Effector memory CD4-positive, alpha-beta T cell (primary cell): Measurements from ENCODE around the gene PHACTR3.
"Not testable (repeated sequence)": the region's sequence is repeated elsewhere in the genome, so short reads cannot be mapped to it uniquely, and the experiment has no call there.

ENCODE experiments used
- DNase-seq, 3 donors: peaks; one replicate each; pipeline ENCODE4 v3.0.0-alpha.2; 2020
- H3K27ac ChIP-seq: 2 replicates; pipeline ENCODE4 v1.7.0; 2013; ENCODE audit warnings: mild to moderate bottlenecking, low read length, moderate library complexity; ENCODE audit not compliant: insufficient read depth, poor library complexity, severe bottlenecking
- H3K27me3 ChIP-seq: replicated peaks from 2 replicates; pipeline ENCODE4 v1.7.0; 2013; ENCODE audit warnings: mild to moderate bottlenecking, low read length; ENCODE audit not compliant: insufficient read depth, control insufficient read depth, poor library complexity, severe bottlenecking
- H3K36me3 ChIP-seq: 2 replicates; pipeline ENCODE4 v1.7.0; 2013; ENCODE audit warnings: mild to moderate bottlenecking, low read length, moderate library complexity; ENCODE audit not compliant: control insufficient read depth, insufficient read depth
- H3K4me1 ChIP-seq: 2 replicates; pipeline ENCODE4 v1.7.0; 2013; ENCODE audit warnings: low read length, mild to moderate bottlenecking; ENCODE audit not compliant: control insufficient read depth, insufficient read depth, poor library complexity, severe bottlenecking
- H3K4me3 ChIP-seq: 2 replicates; pipeline ENCODE4 v1.7.0; 2013; ENCODE audit warnings: low read length, low read depth, mild to moderate bottlenecking; ENCODE audit not compliant: insufficient read depth, poor library complexity, severe bottlenecking
- H3K9me3 ChIP-seq: 2 replicates; pipeline ENCODE4 v1.7.0; 2013; ENCODE audit warnings: mild to moderate bottlenecking, low read length, moderate library complexity; ENCODE audit not compliant: control insufficient read depth

PHACTR3 gene

DNA sequence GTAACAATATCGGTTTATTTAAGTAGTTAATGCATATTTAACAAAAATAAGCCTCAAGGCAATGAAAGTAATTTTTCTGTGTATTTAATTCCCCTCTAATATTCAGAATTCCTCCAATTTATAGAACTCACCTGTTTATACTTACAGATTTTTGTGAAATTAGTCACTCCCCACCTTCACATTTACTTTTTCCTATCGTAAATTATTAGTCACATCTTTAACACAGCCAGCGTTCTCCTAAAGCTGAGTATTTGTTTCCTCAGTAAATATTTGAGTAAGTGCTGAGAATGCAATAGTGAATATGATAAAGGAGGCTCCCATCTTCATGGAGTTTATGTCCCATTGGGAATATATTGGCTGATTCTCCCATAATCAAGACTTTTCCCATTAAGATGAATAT is 241.1 kb downstream of the PHACTR3 start:
- no peaks in the 10 kb centered on the region for H3K4me1 ChIP-seq
- H3K9me3 ChIP-seq, result no peaks in the 10 kb centered on the region
- H3K4me3 ChIP-seq, result no peak overlapping the region
- H3K27ac ChIP-seq, result no peak overlapping the region
- no peak for DNase-seq
- H3K27me3 ChIP-seq, result no peaks in the 10 kb centered on the region
- H3K36me3 ChIP-seq, result no peaks in the 10 kb centered on the region

DNA sequence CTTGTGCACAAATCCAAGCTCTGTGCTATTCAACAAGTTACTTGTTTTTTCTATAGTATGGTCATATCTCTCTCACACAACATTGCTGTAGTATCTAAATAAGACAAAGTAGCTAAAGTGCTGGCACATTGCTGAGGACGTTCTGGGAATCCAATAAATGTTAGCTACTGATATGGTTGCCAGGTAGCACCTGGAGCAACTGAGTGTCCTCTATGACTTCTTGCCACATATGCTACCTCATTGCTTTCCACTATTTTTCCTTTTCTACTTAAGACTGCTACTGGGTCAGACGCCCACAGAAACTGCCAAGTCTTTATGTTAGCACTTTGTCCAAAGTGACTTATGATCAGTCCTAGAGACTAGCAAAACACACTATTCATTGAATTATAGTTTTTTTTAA is 243.8 kb downstream of the PHACTR3 start:
- H3K36me3 ChIP-seq, result no peaks in the 10 kb centered on the region
- no peak for DNase-seq
- H3K9me3 ChIP-seq, result no peaks in the 10 kb centered on the region
- no peak overlapping the region for H3K4me3 ChIP-seq
- H3K27me3 ChIP-seq, result no peaks in the 10 kb centered on the region
- H3K27ac ChIP-seq, result no peak overlapping the region
- no peaks in the 10 kb centered on the region for H3K4me1 ChIP-seq

DNA sequence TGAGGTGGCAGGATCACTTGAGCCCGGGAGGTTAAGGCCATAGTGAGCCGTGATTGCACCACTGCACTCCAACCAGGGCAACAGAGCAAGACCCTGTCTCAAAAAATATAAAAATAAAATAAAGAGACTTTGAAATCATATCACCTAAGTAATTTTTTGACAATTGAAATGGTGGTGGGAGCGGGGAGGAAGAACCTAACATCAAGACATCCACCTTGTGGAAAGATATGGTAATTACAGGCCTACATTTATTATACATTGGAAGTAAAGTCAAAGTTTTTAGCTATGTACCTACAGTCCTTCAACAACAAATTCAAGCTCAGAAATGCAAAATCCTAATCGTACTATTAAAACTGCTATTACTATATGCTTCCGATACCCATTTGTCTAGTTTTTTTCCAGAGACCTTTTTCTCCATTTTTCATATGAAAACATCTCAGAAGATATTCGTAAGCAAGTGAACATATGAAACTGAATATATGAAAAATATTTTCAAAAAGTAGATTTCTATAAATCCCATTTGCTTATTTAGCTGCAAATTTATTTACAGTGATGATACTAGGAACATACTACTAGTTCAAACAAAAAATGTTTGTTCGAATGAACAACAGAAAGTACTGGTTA is 245.8 kb downstream of the PHACTR3 start:
- H3K36me3 ChIP-seq, result no peaks in the 10 kb centered on the region
- H3K4me1 ChIP-seq, result no peaks in the 10 kb centered on the region
- H3K4me3 ChIP-seq, result no peak overlapping the region
- H3K27me3 ChIP-seq, result no peaks in the 10 kb centered on the region
- DNase-seq, result no peak
- no peaks in the 10 kb centered on the region for H3K9me3 ChIP-seq
- no peak overlapping the region for H3K27ac ChIP-seq

DNA sequence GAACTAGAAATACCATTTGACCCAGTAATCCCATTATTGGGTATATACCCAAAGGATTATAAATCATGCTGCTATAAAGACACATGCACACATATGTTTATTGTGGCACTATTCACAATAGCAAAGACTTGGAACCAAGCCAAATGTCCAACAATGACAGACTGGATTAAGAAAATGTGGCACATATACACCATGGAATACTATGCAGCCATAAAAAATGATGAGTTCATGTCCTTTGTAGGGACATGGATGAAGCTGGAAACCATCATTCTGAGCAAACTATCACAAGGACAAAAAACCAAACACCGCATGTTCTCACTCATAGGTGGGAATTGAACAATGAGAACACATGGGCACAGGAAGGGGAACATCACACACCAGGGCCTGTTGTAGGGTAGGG is 252.2 kb downstream of the PHACTR3 start:
- not testable (repeated sequence) for H3K27me3 ChIP-seq, H3K9me3 ChIP-seq, H3K4me3 ChIP-seq, DNase-seq, H3K4me1 ChIP-seq, H3K36me3 ChIP-seq, H3K27ac ChIP-seq

DNA sequence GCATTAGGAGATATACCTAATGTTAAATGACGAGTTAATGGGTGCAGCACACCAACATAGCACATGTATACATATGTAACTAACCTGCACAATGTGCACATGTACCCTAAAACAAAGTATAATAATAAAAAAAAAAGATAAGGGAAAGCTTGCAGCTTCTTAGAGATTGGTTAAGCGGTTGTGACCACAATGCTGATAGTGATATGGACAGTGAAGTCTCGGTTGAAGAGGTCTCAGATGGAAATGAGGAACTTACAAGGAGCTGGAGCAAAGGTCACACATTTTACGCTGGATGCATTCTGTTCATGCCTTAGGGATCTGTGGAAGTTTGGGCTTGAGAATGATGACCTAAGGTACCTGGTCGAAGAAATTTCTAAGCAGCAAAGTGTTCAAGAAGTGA is 252.6 kb downstream of the PHACTR3 start:
- not testable (repeated sequence) for H3K4me3 ChIP-seq, DNase-seq, H3K27ac ChIP-seq, H3K36me3 ChIP-seq, H3K27me3 ChIP-seq, H3K4me1 ChIP-seq, H3K9me3 ChIP-seq

DNA sequence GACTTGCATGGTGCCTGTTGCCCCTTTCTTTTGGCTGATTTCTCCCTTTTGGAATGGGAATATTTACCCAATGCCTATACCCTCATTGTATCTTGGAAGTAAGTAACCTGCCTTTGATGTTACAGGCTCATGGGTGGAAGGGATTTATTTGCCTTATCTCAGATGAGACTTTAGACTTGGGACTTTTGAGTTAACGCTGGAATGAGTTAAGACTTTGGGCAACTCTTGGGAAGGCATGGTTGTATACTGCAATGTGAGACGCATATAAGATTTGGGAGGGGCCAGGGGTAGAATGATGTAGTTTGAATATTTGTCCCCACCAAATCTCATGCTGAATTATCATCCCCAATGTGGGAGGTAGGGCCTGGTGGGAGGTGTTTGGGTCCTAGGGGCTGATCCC is 253.6 kb downstream of the PHACTR3 start:
- no peaks in the 10 kb centered on the region for H3K9me3 ChIP-seq
- no peak for DNase-seq
- H3K36me3 ChIP-seq, result no peaks in the 10 kb centered on the region
- H3K27me3 ChIP-seq, result no peaks in the 10 kb centered on the region
- H3K27ac ChIP-seq, result no peak overlapping the region
- H3K4me1 ChIP-seq, result no peaks in the 10 kb centered on the region
- no peak overlapping the region for H3K4me3 ChIP-seq

DNA sequence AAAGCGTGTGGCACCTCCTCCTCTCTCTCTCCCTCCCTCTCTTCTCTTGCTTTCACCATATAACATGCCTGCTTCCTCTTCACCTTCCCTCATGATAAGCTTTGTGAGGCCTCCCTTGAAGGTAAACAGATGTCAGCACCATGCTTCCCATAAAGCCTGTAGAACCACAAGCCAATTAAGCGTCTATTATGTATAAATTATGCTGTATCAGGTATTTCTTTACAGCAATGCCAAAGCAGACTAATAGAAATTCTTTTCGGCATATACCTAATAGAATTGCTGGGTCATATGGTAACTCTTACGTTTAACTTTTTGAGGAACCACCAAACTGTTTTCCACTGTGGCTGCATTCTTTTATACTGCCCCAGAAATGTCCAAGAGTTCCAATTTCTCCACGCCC is 254.1 kb downstream of the PHACTR3 start:
- no peak overlapping the region for H3K27ac ChIP-seq
- no peaks in the 10 kb centered on the region for H3K27me3 ChIP-seq
- H3K9me3 ChIP-seq, result no peaks in the 10 kb centered on the region
- no peaks in the 10 kb centered on the region for H3K36me3 ChIP-seq
- H3K4me1 ChIP-seq, result no peaks in the 10 kb centered on the region
- no peak for DNase-seq
- H3K4me3 ChIP-seq, result no peak overlapping the region

DNA sequence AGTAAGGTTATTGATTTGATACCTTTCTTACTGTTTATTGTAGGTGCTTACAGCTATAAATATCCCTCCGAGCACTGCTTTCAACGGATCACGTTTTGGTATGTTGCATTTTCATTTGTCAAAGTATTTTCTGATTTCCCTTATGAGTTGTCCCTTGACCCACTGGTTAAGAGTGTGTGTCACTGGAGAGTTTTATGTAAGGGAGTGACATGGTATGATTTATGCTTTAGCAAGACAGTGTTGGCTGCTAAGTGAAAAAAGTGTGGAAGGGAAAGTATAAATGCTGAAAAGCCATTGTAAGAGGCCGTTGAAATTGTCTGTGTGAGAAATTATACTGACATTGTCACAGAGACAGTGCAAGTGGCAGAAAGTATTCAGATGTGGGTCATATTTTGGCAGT is 257.1 kb downstream of the PHACTR3 start:
- Histone ChIP-seq H3K4me3 (no peak overlapping the region), H3K27me3 (no peaks in the 10 kb centered on the region), H3K36me3 (no peaks in the 10 kb centered on the region), H3K9me3 (no peaks in the 10 kb centered on the region), H3K27ac (no peak overlapping the region), H3K4me1 (no peaks in the 10 kb centered on the region)
- no peak for DNase-seq

DNA sequence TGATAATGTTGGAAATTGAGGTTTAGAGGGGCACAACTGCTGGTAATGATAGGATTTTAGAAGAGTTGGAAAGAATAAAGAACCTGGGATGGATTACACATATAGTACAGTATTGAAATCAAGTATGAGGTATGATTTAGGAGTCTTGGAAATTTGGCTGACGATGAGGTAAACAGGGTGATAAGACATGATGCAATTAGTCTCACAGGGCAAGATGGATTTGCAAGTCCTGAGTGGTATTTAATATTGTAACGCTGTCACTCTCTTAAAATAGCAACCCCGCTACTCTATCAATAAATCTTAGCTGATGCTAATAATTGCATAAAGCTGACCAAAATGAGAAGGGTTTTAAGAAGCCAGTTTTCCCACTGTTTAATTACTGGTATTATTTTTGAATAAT is 258.7 kb downstream of the PHACTR3 start:
- no peaks in the 10 kb centered on the region for H3K36me3 ChIP-seq
- H3K4me1 ChIP-seq, result no peaks in the 10 kb centered on the region
- H3K27me3 ChIP-seq, result no peaks in the 10 kb centered on the region
- H3K27ac ChIP-seq, result no peak overlapping the region
- no peaks in the 10 kb centered on the region for H3K9me3 ChIP-seq
- no peak for DNase-seq
- H3K4me3 ChIP-seq, result no peak overlapping the region

DNA sequence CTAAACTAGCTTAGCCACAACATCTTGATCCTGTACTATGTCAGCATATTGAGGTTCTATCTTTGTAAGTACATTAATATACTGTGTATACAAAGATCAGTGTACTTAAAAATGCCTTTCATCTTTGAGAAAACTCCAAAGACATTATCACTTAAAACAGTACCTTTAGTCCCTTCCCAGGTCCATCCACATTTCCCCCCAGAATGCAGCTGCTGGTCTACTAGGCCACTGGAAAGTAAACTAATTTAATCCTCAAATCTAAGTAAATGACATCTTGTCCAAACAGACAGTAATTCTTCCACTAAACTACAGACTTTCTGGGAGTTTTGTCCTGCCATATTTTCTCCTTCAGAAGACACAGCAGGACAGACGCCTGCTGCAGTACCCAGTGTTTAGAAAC is 260.4 kb downstream of the PHACTR3 start:
- H3K4me1 ChIP-seq, result no peaks in the 10 kb centered on the region
- no peaks in the 10 kb centered on the region for H3K27me3 ChIP-seq
- H3K36me3 ChIP-seq, result no peaks in the 10 kb centered on the region
- no peaks in the 10 kb centered on the region for H3K9me3 ChIP-seq
- H3K4me3 ChIP-seq, result no peak overlapping the region
- no peak overlapping the region for H3K27ac ChIP-seq
- DNase-seq, result no peak

DNA sequence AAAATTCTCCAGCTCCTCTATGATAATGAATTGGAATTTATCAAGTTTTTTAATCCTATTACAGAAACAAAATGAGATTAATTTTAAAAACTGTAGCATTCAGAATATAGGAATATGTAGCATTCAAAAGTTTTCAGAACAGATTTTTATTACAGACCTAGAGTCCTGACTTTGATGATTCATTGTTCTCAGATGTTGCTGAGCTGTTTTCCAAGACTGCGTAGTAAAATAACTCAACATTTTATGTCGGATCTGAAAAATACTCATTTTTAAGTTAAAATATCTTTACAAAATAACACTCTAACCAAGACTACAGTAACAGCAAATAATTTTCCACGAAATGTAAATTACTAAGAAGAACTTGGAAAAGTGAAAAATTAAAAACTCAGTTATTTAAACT is 262.0 kb downstream of the PHACTR3 start:
- H3K9me3 ChIP-seq, result no peaks in the 10 kb centered on the region
- no peaks in the 10 kb centered on the region for H3K4me1 ChIP-seq
- H3K36me3 ChIP-seq, result no peaks in the 10 kb centered on the region
- no peak overlapping the region for H3K4me3 ChIP-seq
- no peak overlapping the region for H3K27ac ChIP-seq
- no peak for DNase-seq
- H3K27me3 ChIP-seq, result no peaks in the 10 kb centered on the region
